DMS114 treated with DMSO at 0.1 percent for 48 hours (cell line): ENCODE measurements around the gene MEGF10.
A peak's percentile ranks its signal among the peaks of the same experiment; 100 is the strongest.
"Not testable (repeated sequence)": the region's sequence is repeated elsewhere in the genome, so short reads cannot be mapped to it uniquely, and the experiment has no call there.

Experiments used
- DNase-seq: peaks from one replicate; lab custom pipeline; 2025; ENCODE audit not compliant: unreplicated experiment; lab: John Stamatoyannopoulos, UW

Gene MEGF10

GRCh38 chr5:127290019-127290945 lies at the start of gene MEGF10:
Gene MEGF10, plus strand, starts transcription at chr5:127290796. Its CDS starts 40,513 bp downstream, at chr5:127331309.
- DNase-seq, result peak; percentile 51

DNA sequence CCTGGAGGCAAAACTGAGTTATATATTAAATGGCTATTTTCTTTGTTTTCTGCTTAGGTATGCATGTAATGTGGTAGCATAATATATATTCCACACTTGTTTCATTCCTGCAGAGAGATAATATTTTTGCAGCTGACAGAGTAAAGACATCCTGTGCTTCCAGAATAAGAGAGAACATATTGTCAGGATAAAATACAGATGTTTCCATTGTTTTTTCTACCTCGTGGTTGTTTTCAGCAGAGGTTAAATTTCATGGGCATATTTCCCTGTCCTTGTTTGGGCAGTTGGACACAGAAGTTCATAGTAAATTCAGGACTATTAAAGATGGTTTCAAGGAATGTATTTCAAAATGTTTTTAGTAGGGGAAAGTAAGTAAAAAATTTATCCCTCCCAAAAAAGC lies 47.6 kb upstream of the MEGF10 start:
- DNase-seq, result no peak

- no peak for DNase-seq
Observed at GRCh38 chr5:127254729-127255284, 35.8 kb upstream of the MEGF10 start.

GRCh38 chr5:127256886-127257597 lies 33.6 kb upstream of the MEGF10 start:
- DNase-seq, result no peak

- DNase-seq, result no peak
Observed at GRCh38 chr5:127260686-127261085, 29.9 kb upstream of the MEGF10 start.

DNA sequence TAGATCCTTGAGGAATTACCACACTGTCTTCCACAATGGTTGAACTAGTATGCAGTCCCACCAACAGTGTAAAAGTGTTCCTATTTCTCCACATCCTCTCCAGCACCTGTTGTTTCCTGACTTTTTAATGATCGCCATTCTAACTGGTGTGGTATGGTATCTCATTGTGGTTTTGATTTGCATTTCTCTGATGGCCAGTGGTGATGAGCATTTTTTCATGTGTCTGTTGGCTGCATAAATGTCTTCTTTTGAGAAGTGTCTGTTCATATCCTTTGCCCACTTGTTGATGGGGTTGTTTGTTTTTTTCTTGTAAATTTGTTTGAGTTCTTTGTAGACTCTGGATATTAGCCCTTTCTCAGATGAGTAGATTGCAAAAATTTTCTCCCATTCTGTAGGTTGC lies 25.1 kb upstream of the MEGF10 start:
- DNase-seq, result not testable (repeated sequence)

GRCh38 chr5:127268342-127268741 lies 22.3 kb upstream of the MEGF10 start:
- not testable (repeated sequence) for DNase-seq

- not testable (repeated sequence) for DNase-seq
Observed at GRCh38 chr5:127270713-127271112, 19.9 kb upstream of the MEGF10 start.

GRCh38 chr5:127275641-127276193 lies 14.9 kb upstream of the MEGF10 start:
- no peak for DNase-seq

- DNase-seq, result no peak
Observed at GRCh38 chr5:127280491-127281220, 9.9 kb upstream of the MEGF10 start.

DNA sequence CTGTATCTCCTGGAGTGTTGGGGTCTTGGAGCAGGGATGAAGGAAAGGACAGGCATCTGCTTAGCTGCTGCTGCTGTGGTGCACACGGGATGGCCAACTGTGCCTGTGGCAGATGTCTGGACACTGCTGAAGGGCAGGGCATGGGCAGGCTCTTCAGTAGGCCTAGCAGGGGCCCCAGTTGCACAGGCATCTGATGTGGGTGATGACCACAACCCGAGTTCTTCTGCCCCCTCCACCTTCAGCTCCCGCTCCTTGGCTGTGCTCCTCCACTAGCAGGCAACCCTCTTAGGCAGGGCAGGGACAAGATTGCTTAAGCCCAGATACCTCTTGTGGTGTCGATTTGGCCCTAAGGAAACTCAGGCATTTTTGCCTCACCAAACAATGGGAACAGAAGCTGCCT lies 9.0 kb upstream of the MEGF10 start:
- DNase-seq, result no peak

- DNase-seq, result no peak
Observed at GRCh38 chr5:127288676-127289075, 1.9 kb upstream of the MEGF10 start.

DNA sequence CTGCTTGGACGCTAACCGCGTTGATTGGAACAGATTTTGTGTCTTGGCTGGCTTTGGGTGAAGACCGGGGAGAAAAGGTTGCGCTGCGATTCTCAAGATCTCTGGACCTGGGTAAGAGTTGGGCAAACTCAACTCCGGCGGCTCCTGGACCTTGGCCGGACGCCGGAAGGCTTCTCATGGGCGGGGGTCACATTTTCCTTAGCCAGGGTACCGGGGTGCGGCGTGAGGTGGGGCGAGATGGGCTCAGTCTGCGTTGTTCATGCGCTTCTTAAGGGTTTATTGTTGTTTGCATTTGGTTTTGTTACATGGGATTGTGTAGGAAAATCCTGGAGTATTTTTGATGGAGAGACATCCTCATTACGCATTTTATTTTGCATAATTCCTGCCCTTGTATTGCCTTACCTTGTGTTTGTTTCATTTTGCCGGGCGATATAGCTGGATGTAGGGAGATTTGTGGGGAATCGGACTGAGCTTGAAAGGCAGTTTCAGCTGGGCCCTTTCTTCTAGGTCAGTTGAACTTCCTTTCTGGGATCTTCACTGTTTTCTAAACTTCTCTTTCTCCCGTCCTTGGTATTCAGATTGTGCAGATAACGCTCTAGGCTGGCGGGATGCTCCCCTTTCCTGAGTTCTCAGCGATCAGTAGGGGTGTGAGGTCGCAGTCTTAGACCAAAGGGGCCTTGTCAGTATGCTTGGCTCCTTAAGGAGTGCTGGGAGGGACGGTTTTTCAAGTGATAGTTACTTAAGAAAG lies 524 bp downstream of the MEGF10 start:
- no peak for DNase-seq

- DNase-seq, result no peak
Observed at GRCh38 chr5:127292030-127292735, 1.6 kb downstream of the MEGF10 start.

DNA sequence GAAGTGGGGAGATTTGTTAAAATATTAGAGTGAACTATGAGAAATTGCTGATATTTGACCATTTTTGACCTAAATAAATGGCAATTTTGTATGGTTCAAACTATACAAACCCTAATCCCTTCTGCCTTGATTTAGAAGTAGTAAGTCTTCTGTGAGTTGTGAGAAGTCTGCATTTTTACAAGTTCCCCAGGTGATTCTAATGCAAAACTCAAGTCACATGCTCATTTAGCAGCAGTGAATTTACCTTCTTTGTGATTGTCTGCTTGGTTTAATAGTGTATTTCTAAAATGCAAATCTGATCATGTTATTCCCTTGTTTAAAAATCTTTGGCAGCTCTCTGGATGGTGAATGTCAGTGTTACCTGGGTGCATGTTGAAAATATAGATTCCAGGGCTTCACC lies 2.8 kb downstream of the MEGF10 start:
- DNase-seq, result no peak

- no peak for DNase-seq
Observed at GRCh38 chr5:127294829-127295228, 4.2 kb downstream of the MEGF10 start.

- DNase-seq, result no peak
Observed at GRCh38 chr5:127295454-127295853, 4.9 kb downstream of the MEGF10 start.

DNA sequence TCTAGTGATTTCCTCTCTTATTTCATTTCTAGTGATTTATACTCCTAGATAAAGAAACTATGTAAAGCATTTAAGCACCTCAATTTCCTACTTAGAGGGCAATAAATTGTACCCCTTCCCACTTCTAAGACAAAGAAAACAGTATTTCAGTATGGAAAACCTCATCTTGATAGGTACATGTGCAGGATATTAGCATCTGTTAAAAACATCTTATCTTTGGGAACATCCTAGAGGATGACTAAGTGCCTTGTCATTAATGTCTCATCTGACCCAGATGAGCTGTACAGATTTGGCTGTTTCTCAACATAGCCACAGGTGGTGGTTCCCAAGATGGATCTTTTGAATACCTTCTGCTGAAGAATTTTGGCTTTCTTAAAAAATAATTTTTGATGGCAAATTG lies 5.7 kb downstream of the MEGF10 start:
- no peak for DNase-seq

GRCh38 chr5:127296894-127297293 lies 6.3 kb downstream of the MEGF10 start:
- not testable (repeated sequence) for DNase-seq
